A549 (cell line): ENCODE results near the gene SPOP. TPM values are rescaled to one million over a fixed set of nuclear protein-coding genes. Genes with fewer than 3 reads are reported as not detected.

Experiments used
- ATAC-seq, 2 experiments: fragments of 200-7000 bp in 1 of 2; fragments of >200 bp in 1 of 2; cut with Nextera tagmentation in 1 of 2; cut with Tn5 transposase in 1 of 2; 3 replicates each; pipeline versions ENCODE4 v1.8.0 to v1.9.1; 2018 to 2020; ENCODE audit warnings: mild to moderate bottlenecking in 1 of 2, moderate library complexity in 1 of 2
- CTCF ChIA-PET: fragments of 300-600 bp; sonication (Branson Sonifier 250); formaldehyde crosslinking; extraction: SDS; loops from one replicate; lab custom pipeline; 2021; ENCODE audit warnings: antibody characterized with exemption, inconsistent platforms; lab: Yijun Ruan, JAX
- POLR2A ChIA-PET: fragments of 350-600 bp; formaldehyde crosslinking; extraction: SDS; loops from one replicate; lab custom pipeline; 2021; ENCODE audit warnings: antibody characterized with exemption, inconsistent platforms; lab: Yijun Ruan, JAX
- DNase-seq, 2 experiments: peaks; one replicate each; pipeline versions ENCODE4 v3.0.0 to v3.0.0-alpha.2; 2011 to 2016; ENCODE audit warnings: low read depth in 1 of 2, low spot score in 1 of 2
- FAIRE-seq: peaks from 2 replicates; lab custom pipeline; 2011; peaks lifted over from hg19 to GRCh38; lab: Jason Lieb, UNC
- H3K27ac ChIP-seq, 2 experiments: fragments of >200 bp; sonication (Bioruptor Twin); formaldehyde crosslinking; 3 replicates each; pipeline ENCODE4 v1.5.1; 2016 to 2017
- H3K4me1 ChIP-seq: fragments of >200 bp; sonication (Bioruptor Twin); formaldehyde crosslinking; 3 replicates; pipeline ENCODE4 v1.6.1; 2016
- H3K4me2 ChIP-seq: fragments of >200 bp; sonication (Bioruptor Twin); formaldehyde crosslinking; 3 replicates; pipeline ENCODE4 v1.6.1; 2016
- H3K4me3 ChIP-seq: fragments of >200 bp; sonication (Bioruptor Twin); formaldehyde crosslinking; 3 replicates; pipeline ENCODE4 v1.5.1; 2016
- H3K9me3 ChIP-seq: fragments of >200 bp; sonication (Bioruptor Twin); formaldehyde crosslinking; 3 replicates; pipeline ENCODE4 v1.6.1; 2016
- BHLHE40 ChIP-seq: IDR thresholded peaks from 2 replicates; pipeline ENCODE4 v1.6.1; 2012; ENCODE audit warnings: low read depth, low read length, inconsistent platforms
- CBX2 ChIP-seq: fragments of 200-600 bp; sonication (generic); IDR thresholded peaks from 2 replicates; pipeline ENCODE4 v1.6.1; 2016; ENCODE audit warnings: low read depth, mild to moderate bottlenecking, borderline replicate concordance
- CTCF ChIP-seq: fragments of >200 bp; sonication (Bioruptor Twin); formaldehyde crosslinking; IDR thresholded peaks from 3 replicates; pipeline ENCODE4 v1.5.1; 2016
- E2F6 ChIP-seq: IDR thresholded peaks from 2 replicates; pipeline ENCODE4 v1.6.1; 2012; ENCODE audit warnings: low read depth, borderline replicate concordance
- FOSL2 ChIP-seq, 2 experiments: fragments of 450-650 bp in 1 of 2; fragments of >200 bp in 1 of 2; sonication (Bioruptor Twin) in 1 of 2; formaldehyde crosslinking; IDR thresholded peaks; 2 replicates each; pipeline versions ENCODE4 v1.5.0 to v1.6.1; 2016 to 2020; ENCODE audit warnings: mild to moderate bottlenecking in 1 of 2, moderate library complexity in 1 of 2
- FOXS1 ChIP-seq: fragments of 250-450 bp; sonication (Bioruptor Pico); IDR thresholded peaks from 2 replicates; pipeline ENCODE4 v1.5.0; 2020; ENCODE audit warnings: mild to moderate bottlenecking, moderate library complexity
- GATA3 ChIP-seq: IDR thresholded peaks from 2 replicates; pipeline ENCODE4 v1.6.1; 2012; ENCODE audit warnings: borderline replicate concordance
- MAX ChIP-seq: IDR thresholded peaks from 2 replicates; pipeline ENCODE4 v1.6.1; 2012
- MYC ChIP-seq: IDR thresholded peaks from 2 replicates; pipeline ENCODE4 v1.6.1; 2012; ENCODE audit warnings: mild to moderate bottlenecking, inconsistent platforms, low read length, improper control_type of control experiment, borderline replicate concordance
- POLR2A ChIP-seq: IDR thresholded peaks from 2 replicates; pipeline ENCODE4 v1.6.1; 2012; ENCODE audit warnings: mild to moderate bottlenecking, low read length
- REST ChIP-seq: fragments of 200-600 bp; sonication (generic); IDR thresholded peaks from 2 replicates; pipeline ENCODE4 v1.6.1; 2016; ENCODE audit warnings: antibody characterized with exemption, mild to moderate bottlenecking, moderate library complexity
- RNF2 ChIP-seq: fragments of 200-600 bp; sonication (generic); IDR thresholded peaks from 2 replicates; pipeline ENCODE4 v1.6.1; 2016; ENCODE audit warnings: low read depth, mild to moderate bottlenecking, antibody characterized with exemption, moderate library complexity, borderline replicate concordance
- TP53 ChIP-seq: fragments of 250-450 bp; sonication (Bioruptor Pico); IDR thresholded peaks from 2 replicates; pipeline ENCODE4 v1.5.0; 2021; ENCODE audit warnings: mild to moderate bottlenecking, moderate library complexity
- ZNF302 ChIP-seq: fragments of 250-450 bp; sonication (Bioruptor Pico); IDR thresholded peaks from 2 replicates; pipeline ENCODE4 v1.9.0; 2021; ENCODE audit warnings: inconsistent platforms, mild to moderate bottlenecking, moderate library complexity
- WGBS: methylation state at CpG from one replicate; pipeline ENCODE4 v1.1.6; 2017; ENCODE audit errors: missing lambda C conversion rate; 5-methylcytosine and 5-hydroxymethylcytosine counted together
- polyA plus RNA-seq, 4 experiments: library from polyadenylated mRNA; depleted of rRNA in 3 of 4; stranded (reverse); fragments of >200 nt; fragmentation: RNase III in 1 of 4; extraction: RNeasy Plus Mini Kit Qiagen cat#74134 plus additional on column Dnase treatment in 1 of 4; gene quantifications; 2 replicates in 3 of 4; 3 replicates in 1 of 4; pipeline ENCODE4 v1.2.3, GENCODE V29; 2011 to 2017

SPOP gene
- polyA plus RNA-seq, 2 of the 4 experiments (the other 2 are of a cell fraction): 49.5 to 57.2 TPM

- no peak for DNase-seq
- 89% methylated on average over 4 of the region's 4 CpGs for WGBS
- H3K27ac ChIP-seq: no peak overlapping the region
- H3K4me2 ChIP-seq: no peak overlapping the region
- CTCF ChIA-PET: interaction anchor here (0.9 to 4.0 kb wide), 8 partner anchors 11 to 76 kb away, joined by 3 to 12 read pairs (median 4); partner anchors contain the start of gene NXPH3
- peaks cover 11% of the 10 kb centered on the region; the same call in 2 of the 3 replicates for H3K4me1 ChIP-seq
- no peak for TF ChIP-seq TP53 (CRISPR knock-in tag)
- no peak for TF ChIP-seq CBX2
- TF ChIP-seq REST: no peak
- TF ChIP-seq MAX: no peak
- TF ChIP-seq FOSL2 (IDR thresholded peaks at IDR 0.05): no peak
- TF ChIP-seq FOSL2 (CRISPR knock-in tag; IDR thresholded peaks at IDR 0.05): no peak
- TF ChIP-seq ZNF302 (CRISPR knock-in tag): no peak
- TF ChIP-seq MYC: no peak
- TF ChIP-seq POLR2A: no peak
- TF ChIP-seq BHLHE40: no peak
- TF ChIP-seq RNF2: no peak
- no peak for TF ChIP-seq GATA3
- TF ChIP-seq FOXS1 (CRISPR knock-in tag): no peak
- no peak for ATAC-seq
- no peak overlapping the region for H3K4me3 ChIP-seq
- FAIRE-seq: peak; percentile 68
- POLR2A ChIA-PET: no interaction called here
- no peaks in the 10 kb centered on the region for H3K9me3 ChIP-seq
These were observed 45.7 kb downstream of the SPOP start for GRCh38 chr17:49632201-49632600.

GRCh38 chr17:49631496-49631895 is 46.4 kb downstream of the SPOP start:
- ChIA-PET POLR2A (interaction anchor here (0.5 kb wide), 1 partner anchor 18 kb away, joined by 5 read pairs; no protein-coding TSS in a partner anchor), CTCF (interaction anchor here (0.9 to 2.3 kb wide), 5 partner anchors 10 to 64 kb away, joined by 3 to 7 read pairs (median 4); no protein-coding TSS in a partner anchor)
- DNase-seq (no peak), ATAC-seq (no peak), FAIRE-seq (no peak)
- Histone ChIP-seq H3K4me1 (peaks cover 7% of the 10 kb centered on the region; the same call in 1 of the 3 replicates), H3K4me3 (no peak overlapping the region), H3K9me3 (no peaks in the 10 kb centered on the region), H3K27ac (no peak overlapping the region), H3K4me2 (no peak overlapping the region)
- 96% methylated on average over 1 of the region's 1 CpG for WGBS
- TF ChIP-seq REST: no peak
- no peak for TF ChIP-seq CTCF
- TF ChIP-seq E2F6: no peak
- no peak for TF ChIP-seq FOXS1 (CRISPR knock-in tag)
